IMR-90 (cell line): Measurements from ENCODE around the gene EPSTI1. TPM values are rescaled to one million over a fixed set of nuclear protein-coding genes. Genes with fewer than 3 reads are reported as not detected.
A peak's percentile ranks its signal among the peaks of the same experiment; 100 is the strongest.

Experiments used
- ATAC-seq: fragments of 200-7000 bp; cut with Tn5 transposase; 2 replicates; pipeline ENCODE4 v1.9.1; 2020; ENCODE audit warnings: low read depth, mild to moderate bottlenecking, moderate library complexity
- BruUV-seq: library from RNA; stranded (reverse); fragments of 400-500 nt; replicated peaks from 2 replicates; lab custom pipeline; 2021; lab: Mats Ljungman, UMichigan
- CTCF ChIA-PET: fragments of 300-600 bp; formaldehyde crosslinking; extraction: SDS; loops from one replicate; lab custom pipeline; 2021; ENCODE audit warnings: antibody characterized with exemption; lab: Yijun Ruan, JAX
- POLR2A ChIA-PET: fragments of 300-600 bp; sonication (Branson Sonifier 250); formaldehyde crosslinking; loops from one replicate; lab custom pipeline; 2022; ENCODE audit warnings: antibody characterized with exemption; ENCODE audit not compliant: unreplicated experiment; lab: Charles Lee
- DNase-seq: peaks from one replicate; pipeline ENCODE4 v3.0.0; 2013
- H2AFZ ChIP-seq: replicated peaks from 2 replicates; pipeline ENCODE3; 2013; ENCODE audit warnings: low read length, mild to moderate bottlenecking; ENCODE audit not compliant: poor library complexity
- H2AK5ac ChIP-seq: 2 replicates; pipeline ENCODE4 v1.6.1; 2013; ENCODE audit warnings: low read depth, low read length, inconsistent platforms
- H2AK9ac ChIP-seq: replicated peaks from 2 replicates; pipeline ENCODE3; 2013; ENCODE audit warnings: mild to moderate bottlenecking, low read depth, low read length, moderate library complexity; ENCODE audit not compliant: poor library complexity
- H2BK120ac ChIP-seq: 2 replicates; pipeline ENCODE4 v1.6.1; 2013; ENCODE audit warnings: low read depth, low read length, inconsistent platforms
- H2BK15ac ChIP-seq: 3 replicates; pipeline ENCODE4 v1.6.1; 2013; ENCODE audit warnings: low read depth, low read length, inconsistent platforms
- H2BK20ac ChIP-seq: 2 replicates; pipeline ENCODE4 v1.6.1; 2013; ENCODE audit warnings: low read depth, mild to moderate bottlenecking, inconsistent platforms, low read length, moderate library complexity
- H2BK5ac ChIP-seq: 2 replicates; pipeline ENCODE4 v1.6.1; 2013; ENCODE audit warnings: mild to moderate bottlenecking, low read depth, low read length, inconsistent platforms; ENCODE audit not compliant: poor library complexity, severe bottlenecking
- H3K14ac ChIP-seq: replicated peaks from 2 replicates; pipeline ENCODE4 v1.6.1; 2013; ENCODE audit warnings: low read depth, low read length, inconsistent platforms
- H3K18ac ChIP-seq: 2 replicates; pipeline ENCODE4 v1.6.1; 2013; ENCODE audit warnings: low read depth, low read length, control low read depth
- H3K23ac ChIP-seq: 2 replicates; pipeline ENCODE4 v1.6.1; 2013; ENCODE audit warnings: low read depth, low read length, inconsistent platforms
- H3K27ac ChIP-seq: 2 replicates; pipeline ENCODE4 v1.5.1; 2013; ENCODE audit warnings: mild to moderate bottlenecking, control low read depth, low read length; ENCODE audit not compliant: insufficient read depth
- H3K27me3 ChIP-seq: 2 replicates; pipeline ENCODE4 v1.6.1; 2013; ENCODE audit warnings: low read length; ENCODE audit not compliant: control insufficient read depth, insufficient read depth
- H3K36me3 ChIP-seq: 2 replicates; pipeline ENCODE4 v1.6.1; 2013; ENCODE audit warnings: low read length, mixed read lengths; ENCODE audit not compliant: control insufficient read depth, insufficient read depth
- H3K4ac ChIP-seq: 2 replicates; pipeline ENCODE4 v1.6.1; 2013; ENCODE audit warnings: low read depth, low read length, inconsistent platforms
- H3K4me1 ChIP-seq: 2 replicates; pipeline ENCODE4 v1.6.1; 2013; ENCODE audit warnings: low read length, mixed read lengths; ENCODE audit not compliant: control insufficient read depth, insufficient read depth
- H3K4me2 ChIP-seq: 2 replicates; pipeline ENCODE4 v1.6.1; 2013; ENCODE audit warnings: low read depth, mild to moderate bottlenecking, control low read depth, low read length, moderate library complexity
- H3K4me3 ChIP-seq: 2 replicates; pipeline ENCODE4 v1.5.1; 2013; ENCODE audit warnings: low read depth, mild to moderate bottlenecking, control low read depth, low read length, moderate library complexity; ENCODE audit not compliant: insufficient read depth
- H3K56ac ChIP-seq: 2 replicates; pipeline ENCODE4 v1.6.1; 2013; ENCODE audit warnings: low read length, inconsistent platforms; ENCODE audit not compliant: insufficient read depth; ENCODE audit errors: extremely low read depth
- H3K79me1 ChIP-seq, 2 experiments: 2 replicates each; pipeline ENCODE4 v1.6.1; 2013; ENCODE audit warnings: low read length in 2 of 2, inconsistent platforms in 1 of 2, low read depth in 1 of 2
- H3K9ac ChIP-seq: 2 replicates; pipeline ENCODE4 v1.6.1; 2013; ENCODE audit warnings: low read depth, low read length, control low read depth
- H3K9me1 ChIP-seq: 2 replicates; pipeline ENCODE4 v1.6.1; 2013; ENCODE audit warnings: low read length, inconsistent platforms; ENCODE audit not compliant: insufficient read depth
- H3K9me3 ChIP-seq: 2 replicates; pipeline ENCODE4 v1.6.1; 2013; ENCODE audit warnings: low read length; ENCODE audit not compliant: control insufficient read depth, insufficient read depth
- H4K20me1 ChIP-seq: 2 replicates; pipeline ENCODE4 v1.6.1; 2013; ENCODE audit warnings: low read length, inconsistent platforms; ENCODE audit not compliant: insufficient read depth
- H4K5ac ChIP-seq: 2 replicates; pipeline ENCODE4 v1.6.1; 2013; ENCODE audit warnings: mild to moderate bottlenecking, low read depth, low read length, control low read depth
- H4K8ac ChIP-seq, 2 experiments: 2 replicates each; pipeline ENCODE4 v1.6.1; 2013; ENCODE audit warnings: low read depth in 2 of 2, low read length in 2 of 2, control low read depth in 1 of 2, inconsistent platforms in 1 of 2
- H4K91ac ChIP-seq: 2 replicates; pipeline ENCODE4 v1.6.1; 2013; ENCODE audit warnings: low read depth, low read length, inconsistent platforms; ENCODE audit not compliant: insufficient read depth
- CEBPB ChIP-seq: IDR thresholded peaks from 2 replicates; pipeline ENCODE4 v1.6.1; 2012; ENCODE audit warnings: low read depth, low read length, improper control_type of control experiment
- ELK1 ChIP-seq: fragments of 150-350 bp; IDR thresholded peaks from 2 replicates; pipeline ENCODE4 v1.6.1; 2016; ENCODE audit warnings: low read depth, mild to moderate bottlenecking, low read length, moderate library complexity, borderline replicate concordance
- WGBS, 2 experiments: methylation state at CpG; one replicate each; pipeline versions ENCODE4 v1.1.5 to v1.1.7; 2013; ENCODE audit warnings: missing lambda C conversion rate in 2 of 2; ENCODE audit not compliant: insufficient read length in 1 of 2; ENCODE audit errors: extremely low coverage in 2 of 2; 5-methylcytosine and 5-hydroxymethylcytosine counted together
- dilution Hi-C: fragments of 300-500 bp; cut with HindIII; formaldehyde crosslinking; loops from one replicate; pipeline ENCODE4 v1.14.3; 2018; ENCODE audit warnings: low sequenced_read_pairs; ENCODE audit not compliant: unreplicated experiment
- in situ Hi-C: fragments of 300-500 bp; cut with MboI; formaldehyde crosslinking; loops from 3 replicates; pipeline ENCODE4 v1.14.3; 2019; ENCODE audit warnings: low sequenced_read_pairs, inconsistent platforms, mixed read lengths
- intact Hi-C: fragments of 100-400 bp; cut with micrococcal nuclease; formaldehyde crosslinking; loops from 2 replicates; pipeline ENCODE4 v1.10.0; 2022
- polyA plus RNA-seq, 3 experiments: library from polyadenylated mRNA; depleted of rRNA; stranded (reverse); fragments of >200 nt; gene quantifications; 2 replicates each; pipeline ENCODE4 v1.2.3, GENCODE V29; 2012; ENCODE audit warnings: low replicate concordance in 1 of 3
- total RNA-seq: library from RNA; depleted of rRNA; stranded (reverse); fragments of >200 nt; gene quantifications from 2 replicates; pipeline ENCODE4 v1.2.3, GENCODE V29; 2012

The EPSTI1 gene
- total and polyA plus RNA-seq, 2 of the 4 experiments (the other 2 are of a cell fraction) = 0.90 to 1.6 TPM

- no peak for TF ChIP-seq ELK1
- TF ChIP-seq CEBPB = peak; percentile 43
- no peaks in the 10 kb centered on the region for H3K9me1 ChIP-seq
- no peak overlapping the region for H3K4ac ChIP-seq
- H4K91ac ChIP-seq = no peak overlapping the region
- no peaks in the 10 kb centered on the region for H4K20me1 ChIP-seq
- H3K4me3 ChIP-seq = no peak overlapping the region
- no peak overlapping the region for H4K8ac ChIP-seq
- ATAC-seq (no peak), DNase-seq (peak; percentile 50)
- no peak overlapping the region for H2BK120ac ChIP-seq
- peak overlapping the region; percentile 29; the same call in 1 of the 2 replicates for H3K18ac ChIP-seq
- H2BK5ac ChIP-seq = no peak overlapping the region
- no peak overlapping the region for H3K14ac ChIP-seq
- no peak overlapping the region for H3K56ac ChIP-seq
- H3K9me3 ChIP-seq = no peaks in the 10 kb centered on the region
- no peak overlapping the region for H3K4me2 ChIP-seq
- no peak overlapping the region for H2AK5ac ChIP-seq
- no TSS peak for BruUV-seq
- H4K5ac ChIP-seq = no peak overlapping the region
- H3K27ac ChIP-seq = no peak overlapping the region
- ChIA-PET POLR2A (no interaction called here), CTCF (no interaction called here)
- H3K27me3 ChIP-seq = no peaks in the 10 kb centered on the region
- no CpG with 5 or more reads among the region's 1 CpG for WGBS, 2 experiments
- dilution Hi-C loops = no loop called here
- H3K36me3 ChIP-seq = no peaks in the 10 kb centered on the region
- intact Hi-C loops = no loop called here
- in situ Hi-C loops = no loop called here
- peaks cover 7% of the 10 kb centered on the region for H3K4me1 ChIP-seq
- H3K23ac ChIP-seq = no peak overlapping the region
- H3K9ac ChIP-seq = no peak overlapping the region
- H2AK9ac ChIP-seq = no peak overlapping the region
- no peaks in the 10 kb centered on the region for H3K79me1 ChIP-seq
- no peak overlapping the region for H2BK20ac ChIP-seq
- H2AFZ ChIP-seq = no peak overlapping the region
- H2BK15ac ChIP-seq = no peak overlapping the region
These were observed 98.8 kb downstream of the EPSTI1 start for GRCh38 chr13:42893214-42893671.
